LNCAP (cell line): ENCODE results near the gene CEP170B.

ENCODE experiments used
- TF ChIP-seq, protein P1 (sequence below): fragments of 450-650 bp; IDR thresholded peaks from 2 replicates; pipeline ENCODE4 v1.5.1; 2017; ENCODE audit warnings: mild to moderate bottlenecking

Gene CEP170B

GRCh38 chr14:104863923-104864266, 1.2 kb upstream of the CEP170B start:
- TF ChIP-seq, protein P1, sequence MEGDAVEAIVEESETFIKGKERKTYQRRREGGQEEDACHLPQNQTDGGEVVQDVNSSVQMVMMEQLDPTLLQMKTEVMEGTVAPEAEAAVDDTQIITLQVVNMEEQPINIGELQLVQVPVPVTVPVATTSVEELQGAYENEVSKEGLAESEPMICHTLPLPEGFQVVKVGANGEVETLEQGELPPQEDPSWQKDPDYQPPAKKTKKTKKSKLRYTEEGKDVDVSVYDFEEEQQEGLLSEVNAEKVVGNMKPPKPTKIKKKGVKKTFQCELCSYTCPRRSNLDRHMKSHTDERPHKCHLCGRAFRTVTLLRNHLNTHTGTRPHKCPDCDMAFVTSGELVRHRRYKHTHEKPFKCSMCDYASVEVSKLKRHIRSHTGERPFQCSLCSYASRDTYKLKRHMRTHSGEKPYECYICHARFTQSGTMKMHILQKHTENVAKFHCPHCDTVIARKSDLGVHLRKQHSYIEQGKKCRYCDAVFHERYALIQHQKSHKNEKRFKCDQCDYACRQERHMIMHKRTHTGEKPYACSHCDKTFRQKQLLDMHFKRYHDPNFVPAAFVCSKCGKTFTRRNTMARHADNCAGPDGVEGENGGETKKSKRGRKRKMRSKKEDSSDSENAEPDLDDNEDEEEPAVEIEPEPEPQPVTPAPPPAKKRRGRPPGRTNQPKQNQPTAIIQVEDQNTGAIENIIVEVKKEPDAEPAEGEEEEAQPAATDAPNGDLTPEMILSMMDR = no peak

GRCh38 chr14:104864267-104865080, 594 bp upstream of the CEP170B start:
- TF ChIP-seq, protein P1 = no peak

GRCh38 chr14:104865631-104866441, 768 bp downstream of the CEP170B start:
- TF ChIP-seq, protein P1 = no peak

DNA sequence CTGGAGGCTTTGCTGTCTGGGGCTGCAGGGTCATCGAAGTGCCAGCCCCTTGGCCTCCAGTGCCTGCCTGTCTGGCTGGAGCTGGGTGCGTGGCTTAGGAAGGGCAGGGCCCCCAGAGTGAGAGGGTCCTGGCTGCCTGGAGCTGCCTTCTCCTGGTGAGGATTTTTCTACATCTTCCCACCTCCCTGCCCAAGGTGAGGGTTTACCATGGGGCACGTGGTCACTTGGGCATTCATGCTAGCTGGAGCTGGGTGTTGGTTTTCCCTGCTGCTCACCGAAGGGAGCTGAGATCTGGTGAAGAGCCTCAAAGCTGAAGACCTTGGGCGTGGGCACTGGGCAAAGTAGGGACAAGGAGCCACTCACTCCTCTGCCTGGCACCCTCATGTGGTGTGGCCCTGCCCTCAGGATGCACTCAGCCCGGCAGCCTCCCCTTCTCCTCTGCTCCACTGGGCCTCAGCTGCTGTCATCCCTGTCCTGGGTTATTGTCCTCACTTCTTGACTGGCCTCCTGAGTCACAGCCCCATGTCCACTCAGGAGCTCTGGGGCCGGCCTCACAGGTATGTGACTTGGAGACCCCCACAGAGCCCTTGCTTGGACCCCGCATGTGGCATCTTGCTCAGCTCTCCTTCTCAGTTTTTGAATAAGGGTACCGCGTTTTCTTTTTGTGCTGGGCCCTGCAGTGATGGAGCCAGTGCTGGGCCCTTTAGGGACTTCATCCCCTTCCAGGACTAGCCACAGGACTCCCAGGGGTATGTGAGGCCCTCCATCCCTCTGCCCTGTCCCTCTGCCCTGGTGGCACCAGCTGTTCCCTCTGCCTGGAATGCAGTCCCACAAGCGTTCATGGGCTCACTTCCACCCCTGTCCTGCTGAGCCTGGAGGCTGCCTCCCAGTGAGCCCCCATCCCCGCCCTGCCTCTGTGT, 1.6 kb downstream of the CEP170B start:
- TF ChIP-seq, protein P1 = no peak

DNA sequence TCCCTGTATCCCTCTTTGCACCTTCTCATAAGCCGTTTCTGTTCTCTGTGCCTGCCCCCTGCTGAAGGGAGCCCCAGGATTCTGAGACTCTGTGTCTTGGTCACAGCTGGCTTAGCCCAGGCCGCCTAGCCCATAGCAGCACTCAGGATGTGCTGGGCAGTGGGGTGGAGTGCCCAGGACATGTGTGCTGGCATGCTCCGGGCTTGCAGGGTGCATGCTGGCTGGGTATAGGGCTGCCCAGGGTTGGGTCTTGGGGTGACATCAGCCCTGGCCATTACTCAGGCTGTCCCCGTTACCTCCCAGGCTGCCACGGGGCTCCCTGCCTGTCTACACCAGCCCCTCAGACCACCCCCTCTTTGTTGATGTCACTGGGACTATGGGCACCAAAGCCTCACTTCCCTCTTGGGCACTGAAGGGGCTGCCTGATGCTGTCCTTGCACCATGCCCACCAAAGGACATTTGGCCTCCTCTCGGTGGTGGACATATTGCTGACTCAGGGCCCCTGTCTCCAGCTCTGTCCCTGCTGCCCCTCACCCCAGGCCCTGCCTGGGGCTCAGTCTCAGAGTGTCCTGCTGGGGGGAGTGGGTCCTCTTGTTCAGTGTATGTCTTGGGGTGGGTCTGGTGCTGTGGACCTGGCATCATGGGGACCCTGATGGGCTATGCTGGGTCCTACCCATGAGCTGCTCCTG, 2.4 kb downstream of the CEP170B start:
- TF ChIP-seq, protein P1 = no peak

GRCh38 chr14:104868060-104868740, 3.1 kb downstream of the CEP170B start:
- TF ChIP-seq, protein P1 = no peak
